Liver (tissue), 3 donors: ENCODE measurements around the gene ELOVL4.

Experiments
- GABPA ChIP-seq, 2 donors: IDR thresholded peaks in 1 of 2; conservative IDR thresholded peaks in 1 of 2; 2 replicates each; pipeline ENCODE4 v1.6.1; 2016; ENCODE audit warnings: antibody characterized with exemption in 2 of 2, mild to moderate bottlenecking in 1 of 2, moderate library complexity in 1 of 2
- HNF4G ChIP-seq: IDR thresholded peaks from 2 replicates; pipeline ENCODE4 v1.6.1; 2016; ENCODE audit warnings: antibody characterized with exemption
- JUND ChIP-seq, 2 donors: IDR thresholded peaks; 2 replicates each; pipeline ENCODE4 v1.6.1; 2016; ENCODE audit warnings: antibody characterized with exemption in 2 of 2
- NR2F2 ChIP-seq: IDR thresholded peaks from 2 replicates; pipeline ENCODE4 v1.6.1; 2016; ENCODE audit warnings: antibody characterized with exemption
- RAD21 ChIP-seq, 2 donors: IDR thresholded peaks; 2 replicates each; pipeline ENCODE4 v1.6.1; 2016; ENCODE audit warnings: antibody characterized with exemption in 2 of 2, mild to moderate bottlenecking in 2 of 2
- RXRA ChIP-seq, 2 donors: IDR thresholded peaks; 2 replicates each; pipeline ENCODE4 v1.6.1; 2017 to 2018; ENCODE audit warnings: antibody characterized with exemption in 2 of 2, mild to moderate bottlenecking in 1 of 2
- SP1 ChIP-seq: IDR thresholded peaks from 2 replicates; pipeline ENCODE4 v1.6.1; 2018; ENCODE audit warnings: antibody characterized with exemption, mild to moderate bottlenecking
- TAF1 ChIP-seq: conservative IDR thresholded peaks from 2 replicates; pipeline ENCODE4 v1.6.1; 2016; ENCODE audit warnings: antibody characterized with exemption, mild to moderate bottlenecking
- YY1 ChIP-seq: IDR thresholded peaks from 2 replicates; pipeline ENCODE4 v1.6.1; 2016; ENCODE audit warnings: antibody characterized with exemption, mild to moderate bottlenecking
- TF ChIP-seq, protein P1 (sequence below): fragments of 150-350 bp; IDR thresholded peaks from 2 replicates; pipeline ENCODE4 v1.5.1; 2017; ENCODE audit warnings: improper control_type of control experiment, low read depth, low read length; ENCODE audit not compliant: missing input control
- TF ChIP-seq, protein P2 (sequence below): IDR thresholded peaks from 2 replicates; pipeline ENCODE4 v1.6.1; 2016; ENCODE audit warnings: antibody characterized with exemption
- TF ChIP-seq, protein P3 (sequence below): IDR thresholded peaks from 2 replicates; pipeline ENCODE4 v1.6.1; 2016; ENCODE audit warnings: antibody characterized with exemption
- TF ChIP-seq, protein P4 (sequence below): IDR thresholded peaks from 2 replicates; pipeline ENCODE4 v1.6.1; 2016; ENCODE audit warnings: antibody characterized with exemption, mild to moderate bottlenecking
- donor health status: healthy.
- donor health status: healthy.

DNA sequence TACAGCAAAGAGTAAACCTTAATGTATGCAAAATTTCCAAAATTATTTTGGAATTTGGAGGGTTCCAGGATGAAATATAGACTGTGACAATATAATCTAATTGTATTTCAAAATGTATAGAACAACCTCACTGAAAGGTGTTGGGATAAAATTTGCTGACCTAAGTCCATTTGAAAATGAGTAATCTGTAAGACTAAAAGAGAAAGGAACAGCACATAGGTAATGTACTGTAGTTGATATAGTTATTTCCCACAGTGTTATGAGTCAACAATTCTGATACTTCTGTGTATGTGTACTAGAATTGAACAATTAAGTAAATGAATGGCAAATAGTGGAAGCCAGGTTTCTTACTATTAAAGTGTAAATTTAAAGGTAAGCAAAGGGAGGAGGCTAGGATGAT is 23.8 kb upstream of the ELOVL4 start:
- TF ChIP-seq, protein P1, sequence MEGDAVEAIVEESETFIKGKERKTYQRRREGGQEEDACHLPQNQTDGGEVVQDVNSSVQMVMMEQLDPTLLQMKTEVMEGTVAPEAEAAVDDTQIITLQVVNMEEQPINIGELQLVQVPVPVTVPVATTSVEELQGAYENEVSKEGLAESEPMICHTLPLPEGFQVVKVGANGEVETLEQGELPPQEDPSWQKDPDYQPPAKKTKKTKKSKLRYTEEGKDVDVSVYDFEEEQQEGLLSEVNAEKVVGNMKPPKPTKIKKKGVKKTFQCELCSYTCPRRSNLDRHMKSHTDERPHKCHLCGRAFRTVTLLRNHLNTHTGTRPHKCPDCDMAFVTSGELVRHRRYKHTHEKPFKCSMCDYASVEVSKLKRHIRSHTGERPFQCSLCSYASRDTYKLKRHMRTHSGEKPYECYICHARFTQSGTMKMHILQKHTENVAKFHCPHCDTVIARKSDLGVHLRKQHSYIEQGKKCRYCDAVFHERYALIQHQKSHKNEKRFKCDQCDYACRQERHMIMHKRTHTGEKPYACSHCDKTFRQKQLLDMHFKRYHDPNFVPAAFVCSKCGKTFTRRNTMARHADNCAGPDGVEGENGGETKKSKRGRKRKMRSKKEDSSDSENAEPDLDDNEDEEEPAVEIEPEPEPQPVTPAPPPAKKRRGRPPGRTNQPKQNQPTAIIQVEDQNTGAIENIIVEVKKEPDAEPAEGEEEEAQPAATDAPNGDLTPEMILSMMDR = no peak
- TF ChIP-seq, protein P2, sequence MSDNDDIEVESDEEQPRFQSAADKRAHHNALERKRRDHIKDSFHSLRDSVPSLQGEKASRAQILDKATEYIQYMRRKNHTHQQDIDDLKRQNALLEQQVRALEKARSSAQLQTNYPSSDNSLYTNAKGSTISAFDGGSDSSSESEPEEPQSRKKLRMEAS = no peak
- TF ChIP-seq JUND (IDR thresholded peaks at IDR 0.05) (no peak), GABPA (IDR thresholded peaks at IDR 0.05 in 1 of 2, conservative IDR thresholded peaks at IDR 0.05 in 1 of 2) (no peak), RAD21 (IDR thresholded peaks at IDR 0.05) (no peak), YY1 (no peak), HNF4G (no peak), TAF1 (no peak), NR2F2 (no peak), SP1 (no peak), RXRA (IDR thresholded peaks at IDR 0.05) (no peak)
- TF ChIP-seq, protein P3, sequence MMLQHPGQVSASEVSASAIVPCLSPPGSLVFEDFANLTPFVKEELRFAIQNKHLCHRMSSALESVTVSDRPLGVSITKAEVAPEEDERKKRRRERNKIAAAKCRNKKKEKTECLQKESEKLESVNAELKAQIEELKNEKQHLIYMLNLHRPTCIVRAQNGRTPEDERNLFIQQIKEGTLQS = no peak
- TF ChIP-seq, protein P4, sequence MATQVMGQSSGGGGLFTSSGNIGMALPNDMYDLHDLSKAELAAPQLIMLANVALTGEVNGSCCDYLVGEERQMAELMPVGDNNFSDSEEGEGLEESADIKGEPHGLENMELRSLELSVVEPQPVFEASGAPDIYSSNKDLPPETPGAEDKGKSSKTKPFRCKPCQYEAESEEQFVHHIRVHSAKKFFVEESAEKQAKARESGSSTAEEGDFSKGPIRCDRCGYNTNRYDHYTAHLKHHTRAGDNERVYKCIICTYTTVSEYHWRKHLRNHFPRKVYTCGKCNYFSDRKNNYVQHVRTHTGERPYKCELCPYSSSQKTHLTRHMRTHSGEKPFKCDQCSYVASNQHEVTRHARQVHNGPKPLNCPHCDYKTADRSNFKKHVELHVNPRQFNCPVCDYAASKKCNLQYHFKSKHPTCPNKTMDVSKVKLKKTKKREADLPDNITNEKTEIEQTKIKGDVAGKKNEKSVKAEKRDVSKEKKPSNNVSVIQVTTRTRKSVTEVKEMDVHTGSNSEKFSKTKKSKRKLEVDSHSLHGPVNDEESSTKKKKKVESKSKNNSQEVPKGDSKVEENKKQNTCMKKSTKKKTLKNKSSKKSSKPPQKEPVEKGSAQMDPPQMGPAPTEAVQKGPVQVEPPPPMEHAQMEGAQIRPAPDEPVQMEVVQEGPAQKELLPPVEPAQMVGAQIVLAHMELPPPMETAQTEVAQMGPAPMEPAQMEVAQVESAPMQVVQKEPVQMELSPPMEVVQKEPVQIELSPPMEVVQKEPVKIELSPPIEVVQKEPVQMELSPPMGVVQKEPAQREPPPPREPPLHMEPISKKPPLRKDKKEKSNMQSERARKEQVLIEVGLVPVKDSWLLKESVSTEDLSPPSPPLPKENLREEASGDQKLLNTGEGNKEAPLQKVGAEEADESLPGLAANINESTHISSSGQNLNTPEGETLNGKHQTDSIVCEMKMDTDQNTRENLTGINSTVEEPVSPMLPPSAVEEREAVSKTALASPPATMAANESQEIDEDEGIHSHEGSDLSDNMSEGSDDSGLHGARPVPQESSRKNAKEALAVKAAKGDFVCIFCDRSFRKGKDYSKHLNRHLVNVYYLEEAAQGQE = no peak
